Astrocyte of the spinal cord (primary cell): Measurements from ENCODE around the gene RAB28.

Source experiments
- DNase-seq: peaks from one replicate; pipeline ENCODE4 v3.0.0; 2011; ENCODE audit warnings: low read depth, low spot score
- H3K4me3 ChIP-seq: 2 replicates; pipeline ENCODE4 v1.5.1; 2011; ENCODE audit warnings: low read depth, mild to moderate bottlenecking, low read length, moderate library complexity
- CTCF ChIP-seq: IDR thresholded peaks from 2 replicates; pipeline ENCODE4 v1.5.1; 2012; ENCODE audit warnings: low read depth, mild to moderate bottlenecking, low read length, inconsistent platforms
- in situ Hi-C: cut with HindIII; loops from 2 replicates; pipeline ENCODE4 v1.10.0; 2017; ENCODE audit warnings: low sequenced_read_pairs

Gene RAB28

GRCh38 chr4:13522282-13523104 lies 38.4 kb upstream of the RAB28 start:
- no peak overlapping the region for H3K4me3 ChIP-seq
- TF ChIP-seq CTCF: no peak
- DNase-seq: no peak
- in situ Hi-C loops: no loop called here

GRCh38 chr4:13521047-13521446 lies 36.9 kb upstream of the RAB28 start:
- TF ChIP-seq CTCF: no peak
- in situ Hi-C loops: no loop called here
- no peak for DNase-seq
- no peak overlapping the region for H3K4me3 ChIP-seq

GRCh38 chr4:13516315-13516860 lies 32.2 kb upstream of the RAB28 start:
- DNase-seq: no peak
- no peak for TF ChIP-seq CTCF
- no peak overlapping the region for H3K4me3 ChIP-seq
- in situ Hi-C loops: no loop called here

GRCh38 chr4:13515268-13515667 lies 31.1 kb upstream of the RAB28 start:
- DNase-seq: no peak
- TF ChIP-seq CTCF: no peak
- in situ Hi-C loops: no loop called here

GRCh38 chr4:13514722-13515121 lies 30.6 kb upstream of the RAB28 start:
- in situ Hi-C loops: no loop called here
- H3K4me3 ChIP-seq: no peak overlapping the region
- no peak for DNase-seq
- no peak for TF ChIP-seq CTCF

More at GRCh38 chr4:13515268-13515667, 31.1 kb upstream of the RAB28 start:
- H3K4me3 ChIP-seq: no peak overlapping the region

GRCh38 chr4:13511101-13511500 lies 27.0 kb upstream of the RAB28 start:
- in situ Hi-C loops: no loop called here
- no peak for TF ChIP-seq CTCF
- no peak overlapping the region for H3K4me3 ChIP-seq
- DNase-seq: no peak
